Cardiac fibroblast (primary cell): Measurements from ENCODE around the gene FAM50A.

Experiments
- DNase-seq, 2 donors: peaks; one replicate each; pipeline versions ENCODE4 v3.0.0 to v3.0.0-alpha.2; 2010; ENCODE audit warnings: low read depth in 2 of 2
- H3K4me3 ChIP-seq, 2 donors: replicated peaks in 1 of 2; 1 replicate in 1 of 2; 2 replicates in 1 of 2; pipeline ENCODE4 v1.5.1; 2011; ENCODE audit warnings: low read depth in 2 of 2, low read length in 2 of 2, mild to moderate bottlenecking in 2 of 2, moderate library complexity in 1 of 2
- CTCF ChIP-seq: IDR thresholded peaks from one replicate; pipeline ENCODE4 v1.5.1; 2011; ENCODE audit warnings: low read depth, mild to moderate bottlenecking, low read length, inconsistent platforms

The FAM50A gene

GRCh38 chrX:154483325-154483724, 39.4 kb downstream of the FAM50A start:
- no peak for TF ChIP-seq CTCF
- DNase-seq = no peak

GRCh38 chrX:154484255-154485149, 40.6 kb downstream of the FAM50A start:
- TF ChIP-seq CTCF = no peak
- DNase-seq = peak in 1 of 2 donors; percentile 10
- H3K4me3 ChIP-seq = no peak overlapping the region

More at GRCh38 chrX:154483325-154483724, 39.4 kb downstream of the FAM50A start:
- H3K4me3 ChIP-seq = no peak overlapping the region

- DNase-seq = peak in 1 of 2 donors; percentile 5
- H3K4me3 ChIP-seq = peak overlapping the region; percentile 34 to 64
- no peak for TF ChIP-seq CTCF
Measured at GRCh38 chrX:154485150-154486051, 41.5 kb downstream of the FAM50A start.

GRCh38 chrX:154486052-154486395, 42.1 kb downstream of the FAM50A start:
- H3K4me3 ChIP-seq = peak overlapping the region; percentile 60 to 64
- TF ChIP-seq CTCF = no peak
- DNase-seq = peak in 1 of 2 donors; percentile 7

GRCh38 chrX:154486396-154487207, 42.7 kb downstream of the FAM50A start, which contains the start of gene UBL4A:
Gene UBL4A (minus strand): TSS chrX:154486615. CDS start chrX:154486584, 31 bp downstream.
- peak; percentile 36 to 67 for DNase-seq
- peak within 1 kb of the TSS; percentile 60 to 64 for H3K4me3 ChIP-seq

More at GRCh38 chrX:154486396-154487207, 42.7 kb downstream of the FAM50A start, which contains the start of gene UBL4A:
- no peak for TF ChIP-seq CTCF
